ENCODE measurements around the gene NHSL2. TPM values are rescaled to one million over a fixed set of nuclear protein-coding genes. Genes with fewer than 3 reads are reported as not detected.

The NHSL2 gene
- total and polyA plus RNA-seq, 2 of the 13 experiments (the other 11 are each of a cell fraction or from before 2014, with no cell fraction given) = not detected

DNA sequence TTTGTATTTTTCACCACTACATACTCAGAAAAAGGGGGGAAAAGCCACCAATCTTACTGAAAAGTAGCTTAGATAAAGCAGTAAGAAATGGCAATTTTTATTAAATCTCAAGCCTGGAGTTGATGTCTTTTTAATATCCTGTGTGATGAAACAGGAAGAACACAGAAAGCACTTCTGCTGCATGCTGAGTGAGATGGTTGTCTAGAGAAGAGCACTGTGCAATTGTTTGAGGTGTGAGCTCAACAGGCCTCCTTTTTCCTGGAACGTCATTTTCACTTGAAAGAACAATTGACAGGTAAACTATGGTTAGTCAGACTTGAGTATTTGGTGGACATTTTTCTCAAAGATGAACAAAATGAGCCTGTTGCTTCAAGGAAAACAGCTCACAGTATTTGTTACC, 147.2 kb downstream of the NHSL2 start:
- BruUV-seq (replicated peaks) = no TSS peak
- TF ChIP-seq SYNCRIP (IDR thresholded peaks at IDR 0.05; ENCODE audit: insufficient read depth, low read depth, low read length) (no peak), ZNF850 (CRISPR knock-in tag; conservative IDR thresholded peaks at IDR 0.05) (no peak), HOXA3 (CRISPR knock-in tag; IDR thresholded peaks at IDR 0.05) (no peak), ZNF772 (CRISPR knock-in tag; IDR thresholded peaks at IDR 0.05) (no peak), ZSCAN30 (CRISPR knock-in tag; IDR thresholded peaks at IDR 0.05) (no peak), MXD4 (CRISPR knock-in tag; IDR thresholded peaks at IDR 0.05) (no peak), ZBTB20 (CRISPR knock-in tag; IDR thresholded peaks at IDR 0.05; ENCODE audit: borderline replicate concordance, low read depth) (no peak), JARID2 (CRISPR knock-in tag; IDR thresholded peaks at IDR 0.05; ENCODE audit: insufficient replicate concordance) (no peak), TBX3 (IDR thresholded peaks at IDR 0.05; ENCODE audit: borderline replicate concordance) (no peak), SATB2 (CRISPR knock-in tag; IDR thresholded peaks at IDR 0.05) (no peak), ZSCAN22 (CRISPR knock-in tag; IDR thresholded peaks at IDR 0.05) (no peak), HNRNPLL (IDR thresholded peaks at IDR 0.05; ENCODE audit: low read depth, low read length, poor library complexity, severe bottlenecking) (no peak), ZBTB42 (CRISPR knock-in tag; IDR thresholded peaks at IDR 0.05) (no peak)
- TF ChIP-seq, protein P1, sequence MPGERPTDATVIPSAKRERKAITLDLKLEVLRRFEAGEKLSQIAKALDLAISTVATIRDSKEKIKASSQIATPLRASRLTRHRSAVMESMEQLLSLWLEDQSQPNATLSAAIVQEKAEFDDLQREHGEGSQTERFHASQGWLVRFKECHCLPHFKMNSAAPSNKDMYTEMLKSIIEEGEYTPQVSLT (CRISPR knock-in tag; IDR thresholded peaks at IDR 0.05; ENCODE audit: borderline replicate concordance, low read depth) = no peak
- TF ChIP-seq, protein P2, sequence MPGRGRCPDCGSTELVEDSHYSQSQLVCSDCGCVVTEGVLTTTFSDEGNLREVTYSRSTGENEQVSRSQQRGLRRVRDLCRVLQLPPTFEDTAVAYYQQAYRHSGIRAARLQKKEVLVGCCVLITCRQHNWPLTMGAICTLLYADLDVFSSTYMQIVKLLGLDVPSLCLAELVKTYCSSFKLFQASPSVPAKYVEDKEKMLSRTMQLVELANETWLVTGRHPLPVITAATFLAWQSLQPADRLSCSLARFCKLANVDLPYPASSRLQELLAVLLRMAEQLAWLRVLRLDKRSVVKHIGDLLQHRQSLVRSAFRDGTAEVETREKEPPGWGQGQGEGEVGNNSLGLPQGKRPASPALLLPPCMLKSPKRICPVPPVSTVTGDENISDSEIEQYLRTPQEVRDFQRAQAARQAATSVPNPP (CRISPR knock-in tag; IDR thresholded peaks at IDR 0.05) = no peak
- TF ChIP-seq, protein P3, sequence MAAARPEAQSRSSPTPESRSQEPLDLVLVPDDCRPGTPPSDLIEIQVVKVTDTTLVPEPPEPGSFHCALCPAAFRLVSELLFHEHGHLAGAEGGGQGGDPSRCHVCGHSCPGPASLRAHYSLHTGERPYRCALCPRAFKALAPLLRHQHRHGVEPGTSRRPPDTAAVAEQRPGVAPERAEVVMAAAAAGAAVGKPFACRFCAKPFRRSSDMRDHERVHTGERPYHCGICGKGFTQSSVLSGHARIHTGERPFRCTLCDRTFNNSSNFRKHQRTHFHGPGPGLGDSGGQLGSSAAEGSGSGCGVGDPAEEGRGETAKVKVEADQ (CRISPR knock-in tag; IDR thresholded peaks at IDR 0.05; ENCODE audit: borderline replicate concordance) = no peak
- TF ChIP-seq, protein P4, sequence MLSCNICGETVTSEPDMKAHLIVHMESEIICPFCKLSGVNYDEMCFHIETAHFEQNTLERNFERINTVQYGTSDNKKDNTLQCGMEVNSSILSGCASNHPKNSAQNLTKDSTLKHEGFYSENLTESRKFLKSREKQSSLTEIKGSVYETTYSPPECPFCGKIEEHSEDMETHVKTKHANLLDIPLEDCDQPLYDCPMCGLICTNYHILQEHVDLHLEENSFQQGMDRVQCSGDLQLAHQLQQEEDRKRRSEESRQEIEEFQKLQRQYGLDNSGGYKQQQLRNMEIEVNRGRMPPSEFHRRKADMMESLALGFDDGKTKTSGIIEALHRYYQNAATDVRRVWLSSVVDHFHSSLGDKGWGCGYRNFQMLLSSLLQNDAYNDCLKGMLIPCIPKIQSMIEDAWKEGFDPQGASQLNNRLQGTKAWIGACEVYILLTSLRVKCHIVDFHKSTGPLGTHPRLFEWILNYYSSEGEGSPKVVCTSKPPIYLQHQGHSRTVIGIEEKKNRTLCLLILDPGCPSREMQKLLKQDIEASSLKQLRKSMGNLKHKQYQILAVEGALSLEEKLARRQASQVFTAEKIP (CRISPR knock-in tag; IDR thresholded peaks at IDR 0.05; ENCODE audit: borderline replicate concordance) = no peak
- TF ChIP-seq, protein P5, sequence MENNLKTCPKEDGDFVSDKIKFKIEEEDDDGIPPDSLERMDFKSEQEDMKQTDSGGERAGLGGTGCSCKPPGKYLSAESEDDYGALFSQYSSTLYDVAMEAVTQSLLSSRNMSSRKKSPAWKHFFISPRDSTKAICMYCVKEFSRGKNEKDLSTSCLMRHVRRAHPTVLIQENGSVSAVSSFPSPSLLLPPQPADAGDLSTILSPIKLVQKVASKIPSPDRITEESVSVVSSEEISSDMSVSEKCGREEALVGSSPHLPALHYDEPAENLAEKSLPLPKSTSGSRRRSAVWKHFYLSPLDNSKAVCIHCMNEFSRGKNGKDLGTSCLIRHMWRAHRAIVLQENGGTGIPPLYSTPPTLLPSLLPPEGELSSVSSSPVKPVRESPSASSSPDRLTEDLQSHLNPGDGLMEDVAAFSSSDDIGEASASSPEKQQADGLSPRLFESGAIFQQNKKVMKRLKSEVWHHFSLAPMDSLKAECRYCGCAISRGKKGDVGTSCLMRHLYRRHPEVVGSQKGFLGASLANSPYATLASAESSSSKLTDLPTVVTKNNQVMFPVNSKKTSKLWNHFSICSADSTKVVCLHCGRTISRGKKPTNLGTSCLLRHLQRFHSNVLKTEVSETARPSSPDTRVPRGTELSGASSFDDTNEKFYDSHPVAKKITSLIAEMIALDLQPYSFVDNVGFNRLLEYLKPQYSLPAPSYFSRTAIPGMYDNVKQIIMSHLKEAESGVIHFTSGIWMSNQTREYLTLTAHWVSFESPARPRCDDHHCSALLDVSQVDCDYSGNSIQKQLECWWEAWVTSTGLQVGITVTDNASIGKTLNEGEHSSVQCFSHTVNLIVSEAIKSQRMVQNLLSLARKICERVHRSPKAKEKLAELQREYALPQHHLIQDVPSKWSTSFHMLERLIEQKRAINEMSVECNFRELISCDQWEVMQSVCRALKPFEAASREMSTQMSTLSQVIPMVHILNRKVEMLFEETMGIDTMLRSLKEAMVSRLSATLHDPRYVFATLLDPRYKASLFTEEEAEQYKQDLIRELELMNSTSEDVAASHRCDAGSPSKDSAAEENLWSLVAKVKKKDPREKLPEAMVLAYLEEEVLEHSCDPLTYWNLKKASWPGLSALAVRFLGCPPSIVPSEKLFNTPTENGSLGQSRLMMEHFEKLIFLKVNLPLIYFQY (CRISPR knock-in tag; IDR thresholded peaks at IDR 0.05; ENCODE audit: borderline replicate concordance) = no peak

More for the DNA sequence above, 147.2 kb downstream of the NHSL2 start:
- Histone ChIP-seq H4K20me1 (ENCODE audit: insufficient read depth, low read length) (no peaks in the 10 kb centered on the region), H3K9ac (ENCODE audit: insufficient read depth, low read depth, low read length) (no peak overlapping the region), H3K36me3 (replicated peaks in 1 of 2; ENCODE audit: control insufficient read depth in 1 of 2, insufficient read depth in 2 of 2, low read length in 2 of 2) (no peaks in the 10 kb centered on the region), H2AFZ (ENCODE audit: low read length) (no peak overlapping the region), H3K27ac (ENCODE audit: extremely low read length, insufficient read depth, low read length) (no peak overlapping the region), H3K4me2 (ENCODE audit: low read depth, low read length) (no peak overlapping the region), H3K9me3 (ENCODE audit: low read length) (no peaks in the 10 kb centered on the region), H3K27me3 (ENCODE audit: control insufficient read depth in 1 of 2, insufficient read depth in 2 of 2, low read length in 2 of 2) (no peaks in the 10 kb centered on the region), H3K4me1 (ENCODE audit: insufficient read depth, low read length) (no peaks in the 10 kb centered on the region), H3K4me3 (replicated peaks in 1 of 3; ENCODE audit: insufficient read depth in 1 of 3, low read depth in 2 of 3, low read length in 3 of 3) (no peak overlapping the region), H3K79me2 (ENCODE audit: insufficient read depth, low read length) (no peaks in the 10 kb centered on the region)
- FAIRE-seq = no peak
- no peak for DNase-seq (ENCODE audit: low spot score)
- intact Hi-C loops (cut with micrococcal nuclease; ENCODE audit: unreplicated experiment) = no loop called here
- in situ Hi-C loops (cut with HindIII; ENCODE audit: extremely low pct_ligation_motif_present, low pct_unique_long_range_greater_than_20kb) = no loop called here
- 0% methylated on average over 1 of the region's 1 CpG for WGBS (ENCODE audit: low lambda C conversion rate)
- POLR2A ChIA-PET = no interaction called here
- CTCF ChIA-PET (ENCODE audit: low intra/inter-chr PET ratio, low total read pairs) = no interaction called here
- no peak for ATAC-seq

Data from HepG2 (cell line).